Activated CD8-positive, alpha-beta T cell treated with anti-CD3 and anti-CD28 coated beads for 36 hours (primary cell): Measurements from ENCODE around the gene CRELD1. TPM values are rescaled to one million over a fixed set of nuclear protein-coding genes. Genes with fewer than 3 reads are reported as not detected.

Source experiments
- ATAC-seq: fragments of 200-7000 bp; cut with Tn5 transposase; one replicate; pipeline ENCODE4 v1.10.0; 2021; ENCODE audit warnings: mild to moderate bottlenecking, moderate library complexity
- CTCF ChIA-PET: fragments of 350-600 bp; sonication (Branson Sonifier 250); formaldehyde crosslinking; loops from one replicate; lab custom pipeline; 2021; ENCODE audit warnings: antibody characterized with exemption; lab: Charles Lee
- POLR2A ChIA-PET: fragments of 350-600 bp; sonication (Branson Sonifier 250); formaldehyde crosslinking; loops from one replicate; lab custom pipeline; 2021; ENCODE audit warnings: antibody characterized with exemption; lab: Charles Lee
- DNase-seq: peaks from one replicate; pipeline ENCODE4 v3.0.0-alpha.2; 2020
- H3K27ac Mint-ChIP-seq: one replicate; pipeline ENCODE4 v1.8.0; 2021; ENCODE audit warnings: mild to moderate bottlenecking, mixed read lengths
- H3K27me3 Mint-ChIP-seq: one replicate; pipeline ENCODE4 v1.8.0; 2021; ENCODE audit warnings: mixed read lengths
- H3K36me3 Mint-ChIP-seq: one replicate; pipeline ENCODE4 v1.8.0; 2021; ENCODE audit warnings: low read depth, mixed read lengths
- H3K4me1 Mint-ChIP-seq: one replicate; pipeline ENCODE4 v1.8.0; 2021; ENCODE audit warnings: low read depth, mixed read lengths
- H3K4me3 Mint-ChIP-seq: one replicate; pipeline ENCODE4 v1.8.0; 2021; ENCODE audit warnings: mild to moderate bottlenecking, moderate library complexity, mixed read lengths
- H3K9me3 Mint-ChIP-seq: one replicate; pipeline ENCODE4 v1.8.0; 2021; ENCODE audit warnings: mixed read lengths
- intact Hi-C: fragments of 100-400 bp; cut with micrococcal nuclease; formaldehyde crosslinking; loops from one replicate; pipeline ENCODE4 v1.10.0; 2022
- total RNA-seq, 2 experiments: library from RNA; stranded (reverse); gene quantifications; one replicate each; pipeline ENCODE4 v1.2.3, GENCODE V29; 2021
- TF ChIP-seq, protein P1 (sequence below): fragments of 200-600 bp; IDR thresholded peaks from one replicate; pipeline ENCODE4 v1.8.0; 2022; ENCODE audit warnings: antibody characterized with exemption, mild to moderate bottlenecking

Gene CRELD1
- total RNA-seq, 2 experiments from 2014 or later = 9.4 to 13.0 TPM

GRCh38 chr3:9917820-9918219 is 15.8 kb upstream of the CRELD1 start:
- TF ChIP-seq, protein P1, sequence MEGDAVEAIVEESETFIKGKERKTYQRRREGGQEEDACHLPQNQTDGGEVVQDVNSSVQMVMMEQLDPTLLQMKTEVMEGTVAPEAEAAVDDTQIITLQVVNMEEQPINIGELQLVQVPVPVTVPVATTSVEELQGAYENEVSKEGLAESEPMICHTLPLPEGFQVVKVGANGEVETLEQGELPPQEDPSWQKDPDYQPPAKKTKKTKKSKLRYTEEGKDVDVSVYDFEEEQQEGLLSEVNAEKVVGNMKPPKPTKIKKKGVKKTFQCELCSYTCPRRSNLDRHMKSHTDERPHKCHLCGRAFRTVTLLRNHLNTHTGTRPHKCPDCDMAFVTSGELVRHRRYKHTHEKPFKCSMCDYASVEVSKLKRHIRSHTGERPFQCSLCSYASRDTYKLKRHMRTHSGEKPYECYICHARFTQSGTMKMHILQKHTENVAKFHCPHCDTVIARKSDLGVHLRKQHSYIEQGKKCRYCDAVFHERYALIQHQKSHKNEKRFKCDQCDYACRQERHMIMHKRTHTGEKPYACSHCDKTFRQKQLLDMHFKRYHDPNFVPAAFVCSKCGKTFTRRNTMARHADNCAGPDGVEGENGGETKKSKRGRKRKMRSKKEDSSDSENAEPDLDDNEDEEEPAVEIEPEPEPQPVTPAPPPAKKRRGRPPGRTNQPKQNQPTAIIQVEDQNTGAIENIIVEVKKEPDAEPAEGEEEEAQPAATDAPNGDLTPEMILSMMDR = no peak
- no peaks in the 10 kb centered on the region for H3K36me3 Mint-ChIP-seq
- ATAC-seq (no peak), DNase-seq (no peak)
- no peak overlapping the region for H3K4me3 Mint-ChIP-seq
- no peak overlapping the region for H3K27ac Mint-ChIP-seq
- CTCF ChIA-PET = no interaction called here
- H3K27me3 Mint-ChIP-seq = peaks cover 3% of the 10 kb centered on the region
- peaks cover 11% of the 10 kb centered on the region for H3K4me1 Mint-ChIP-seq
- intact Hi-C loops = no loop called here
- no peaks in the 10 kb centered on the region for H3K9me3 Mint-ChIP-seq
- POLR2A ChIA-PET = no interaction called here

DNA sequence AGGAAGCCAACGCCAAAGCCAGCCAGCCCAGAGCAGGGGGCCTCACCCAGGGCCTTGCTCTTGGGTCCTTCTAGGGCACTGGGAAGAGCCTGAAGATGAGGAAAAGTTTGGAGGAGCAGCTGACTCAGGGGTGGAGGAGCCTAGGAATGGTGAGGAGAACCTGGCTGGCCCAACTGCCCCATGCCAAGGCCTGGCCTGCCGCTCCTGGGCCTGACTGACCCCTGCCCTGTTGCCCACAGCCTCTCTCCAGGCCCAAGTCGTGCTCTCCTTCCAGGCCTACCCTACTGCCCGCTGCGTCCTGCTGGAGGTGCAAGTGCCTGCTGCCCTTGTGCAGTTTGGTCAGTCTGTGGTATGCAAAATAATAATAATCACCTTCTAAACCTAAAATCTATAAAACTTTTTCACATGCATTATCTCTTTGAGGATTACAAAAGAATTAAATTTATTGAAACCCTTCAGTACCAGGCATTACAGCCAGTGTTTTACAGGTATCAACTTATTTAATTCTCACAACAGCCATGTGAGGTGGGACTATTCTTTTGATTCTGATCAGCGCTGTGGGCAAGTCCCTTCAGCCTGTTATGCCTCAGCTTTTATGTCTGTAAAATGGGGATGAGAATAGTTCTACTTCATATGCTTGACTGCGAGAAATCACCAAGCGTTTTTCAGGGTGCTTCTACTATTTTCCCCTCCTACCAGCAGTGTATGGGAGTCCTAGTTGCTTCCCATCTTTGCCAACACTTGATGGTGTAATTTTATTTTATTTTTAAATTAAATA is 15.2 kb upstream of the CRELD1 start:
- no peak overlapping the region for H3K27ac Mint-ChIP-seq
- peaks cover 11% of the 10 kb centered on the region for H3K4me1 Mint-ChIP-seq
- POLR2A ChIA-PET = no interaction called here
- ATAC-seq (no peak), DNase-seq (no peak)
- CTCF ChIA-PET = no interaction called here
- H3K36me3 Mint-ChIP-seq = no peaks in the 10 kb centered on the region
- H3K9me3 Mint-ChIP-seq = no peaks in the 10 kb centered on the region
- TF ChIP-seq, protein P1 = no peak
- H3K4me3 Mint-ChIP-seq = no peak overlapping the region
- intact Hi-C loops = no loop called here
- H3K27me3 Mint-ChIP-seq = peaks cover 3% of the 10 kb centered on the region

DNA sequence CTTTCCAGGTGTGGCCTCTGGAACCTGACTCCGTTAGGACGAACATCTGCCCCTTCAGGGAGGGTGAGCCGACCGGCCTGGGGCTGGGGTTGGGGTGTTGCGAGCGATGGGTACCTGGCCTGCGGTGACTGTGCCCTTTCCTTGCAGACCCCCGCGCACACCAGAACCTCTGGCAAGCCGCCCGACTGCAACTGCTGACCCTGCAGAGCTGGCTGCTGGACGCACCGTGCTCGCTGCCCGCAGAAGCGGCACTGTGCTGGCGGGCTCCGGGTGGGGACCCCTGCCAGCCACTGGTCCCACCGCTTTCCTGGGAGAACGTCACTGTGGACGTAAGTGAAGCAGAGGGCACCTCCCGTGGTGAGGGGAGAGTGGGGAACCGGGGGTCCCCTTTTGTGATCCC is 5.5 kb upstream of the CRELD1 start:
- intact Hi-C loops = no loop called here

GRCh38 chr3:9930804-9931418 is 2.7 kb upstream of the CRELD1 start:
- CTCF ChIA-PET = interaction anchor here (0.7 to 5.9 kb wide), 20 partner anchors 10 to 391 kb away, joined by 3 to 46 read pairs (median 4); partner anchors contain the start of genes ARPC4 and PRRT3
- DNase-seq (peak; percentile 39), ATAC-seq (no peak)
- Mint-ChIP-seq H3K4me3 (no peak overlapping the region), H3K4me1 (peaks cover 26% of the 10 kb centered on the region), H3K36me3 (no peaks in the 10 kb centered on the region), H3K27me3 (no peaks in the 10 kb centered on the region), H3K9me3 (no peaks in the 10 kb centered on the region), H3K27ac (peak overlapping the region; percentile 28)
- TF ChIP-seq, protein P1 = peak; percentile 6
- POLR2A ChIA-PET = interaction anchor here (0.6 to 6.9 kb wide), 7 partner anchors 15 to 123 kb away, joined by 3 to 57 read pairs (median 4); partner anchors contain the start of genes EMC3, JAGN1, PRRT3 and RPUSD3
- intact Hi-C loops = loop anchor here (5.0 kb wide), 1 partner anchor 84 kb away; no protein-coding TSS in a partner anchor

More for the DNA sequence above, 5.5 kb upstream of the CRELD1 start:
- ChIA-PET POLR2A (no interaction called here), CTCF (no interaction called here)
- Mint-ChIP-seq H3K9me3 (no peaks in the 10 kb centered on the region), H3K27me3 (no peaks in the 10 kb centered on the region), H3K36me3 (no peaks in the 10 kb centered on the region), H3K4me3 (no peak overlapping the region), H3K4me1 (peaks cover 9% of the 10 kb centered on the region), H3K27ac (no peak overlapping the region)
- TF ChIP-seq, protein P1 = no peak
- DNase-seq = no peak
- ATAC-seq = no peak
